Muscle of leg (tissue), 11 donors: Measurements from ENCODE around the gene MADD. TPM values are rescaled to one million over a fixed set of nuclear protein-coding genes. Genes with fewer than 3 reads are reported as not detected.

Experiments
- DNase-seq: peaks from one replicate; pipeline ENCODE4 v3.0.0; 2013
- H3K27ac ChIP-seq: one replicate; pipeline ENCODE4 v1.5.1; 2013; ENCODE audit warnings: mild to moderate bottlenecking, low read length, control low read depth
- H3K27me3 ChIP-seq: one replicate; pipeline ENCODE4 v1.6.1; 2013; ENCODE audit warnings: low read length; ENCODE audit not compliant: control insufficient read depth, insufficient read depth
- H3K36me3 ChIP-seq: one replicate; pipeline ENCODE4 v1.6.1; 2013; ENCODE audit warnings: low read length; ENCODE audit not compliant: control insufficient read depth, insufficient read depth
- H3K4me1 ChIP-seq: one replicate; pipeline ENCODE4 v1.6.1; 2013; ENCODE audit warnings: low read length; ENCODE audit not compliant: control insufficient read depth, insufficient read depth
- H3K4me3 ChIP-seq: one replicate; pipeline ENCODE4 v1.5.1; 2013; ENCODE audit warnings: low read length, control low read depth
- H3K9me3 ChIP-seq: replicated peaks from 2 replicates; pipeline ENCODE4 v1.6.1; 2013; ENCODE audit warnings: low read depth, low read length; ENCODE audit not compliant: control insufficient read depth
- WGBS: methylation state at CpG from one replicate; pipeline ENCODE4 v1.1.5; 2013; ENCODE audit warnings: missing lambda C conversion rate; ENCODE audit not compliant: insufficient coverage; 5-methylcytosine and 5-hydroxymethylcytosine counted together
- polyA plus RNA-seq, 8 donors: library from polyadenylated mRNA; unstranded; fragments of 120-200 nt; gene quantifications; one replicate each; pipeline versions ENCODE4 v1.2.1 to v1.2.3, GENCODE V29; 2013; ENCODE audit warnings: inconsistent platforms in 1 of 8, low replicate concordance in 1 of 8; ENCODE audit not compliant: insufficient read length in 8 of 8, insufficient read depth in 1 of 8
- total RNA-seq: library from RNA; stranded (reverse); fragments of 120-200 nt; gene quantifications from one replicate; pipeline ENCODE4 v1.2.4, GENCODE V29; 2013

Gene MADD
- total and polyA plus RNA-seq, 9 donors, result 16.7 to 34.3 (median 30.0) TPM

DNA sequence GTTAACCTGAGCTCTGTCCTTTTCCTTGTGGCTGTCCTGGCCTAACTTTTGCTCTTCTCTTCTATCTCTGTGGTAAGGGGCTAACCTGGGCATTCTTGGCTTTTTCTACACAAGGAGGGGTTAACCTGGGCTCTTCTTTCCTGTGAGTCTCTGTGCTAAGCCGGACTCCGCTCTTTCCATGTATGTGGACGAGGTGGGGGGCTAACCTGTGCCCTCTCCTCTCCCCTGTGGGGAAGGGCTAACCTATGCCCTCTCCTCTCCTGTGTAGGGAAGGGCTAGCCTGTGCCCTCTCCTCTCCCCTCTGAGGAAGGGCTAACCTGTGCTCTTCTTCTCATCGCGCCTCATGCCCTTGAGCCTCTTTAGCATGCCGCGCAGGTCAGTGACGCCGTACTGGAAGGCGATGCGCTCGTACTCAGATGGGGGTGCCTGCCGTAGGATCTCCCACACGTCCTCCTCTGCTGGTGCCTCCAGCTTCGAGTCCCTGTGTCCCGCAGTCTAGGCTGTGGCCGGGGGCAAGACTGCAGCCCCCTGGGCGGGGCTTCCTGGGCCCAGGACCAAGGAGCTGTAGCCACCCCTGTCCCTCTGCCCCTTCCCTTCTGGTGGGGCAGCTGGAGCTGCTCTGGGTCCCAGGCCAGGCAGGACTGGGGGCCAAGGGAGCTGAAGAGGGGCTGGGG is 76.1 kb downstream of the MADD start:
- no peak overlapping the region for H3K27ac ChIP-seq
- H3K27me3 ChIP-seq, result no peaks in the 10 kb centered on the region
- DNase-seq, result no peak
- no peak overlapping the region for H3K4me3 ChIP-seq
- H3K9me3 ChIP-seq, result no peaks in the 10 kb centered on the region
- H3K4me1 ChIP-seq, result peaks cover 3% of the 10 kb centered on the region
- H3K36me3 ChIP-seq, result no peaks in the 10 kb centered on the region
- WGBS, result 76% methylated on average over 14 of the region's 18 CpGs

GRCh38 chr11:47347137-47347536 is 77.2 kb downstream of the MADD start:
- H3K4me1 ChIP-seq, result no peaks in the 10 kb centered on the region
- no peak overlapping the region for H3K4me3 ChIP-seq
- H3K27ac ChIP-seq, result no peak overlapping the region
- no peak for DNase-seq
- H3K36me3 ChIP-seq, result no peaks in the 10 kb centered on the region
- H3K9me3 ChIP-seq, result no peaks in the 10 kb centered on the region
- H3K27me3 ChIP-seq, result no peaks in the 10 kb centered on the region
- WGBS, result no CpG with 5 or more reads among the region's 5 CpGs

DNA sequence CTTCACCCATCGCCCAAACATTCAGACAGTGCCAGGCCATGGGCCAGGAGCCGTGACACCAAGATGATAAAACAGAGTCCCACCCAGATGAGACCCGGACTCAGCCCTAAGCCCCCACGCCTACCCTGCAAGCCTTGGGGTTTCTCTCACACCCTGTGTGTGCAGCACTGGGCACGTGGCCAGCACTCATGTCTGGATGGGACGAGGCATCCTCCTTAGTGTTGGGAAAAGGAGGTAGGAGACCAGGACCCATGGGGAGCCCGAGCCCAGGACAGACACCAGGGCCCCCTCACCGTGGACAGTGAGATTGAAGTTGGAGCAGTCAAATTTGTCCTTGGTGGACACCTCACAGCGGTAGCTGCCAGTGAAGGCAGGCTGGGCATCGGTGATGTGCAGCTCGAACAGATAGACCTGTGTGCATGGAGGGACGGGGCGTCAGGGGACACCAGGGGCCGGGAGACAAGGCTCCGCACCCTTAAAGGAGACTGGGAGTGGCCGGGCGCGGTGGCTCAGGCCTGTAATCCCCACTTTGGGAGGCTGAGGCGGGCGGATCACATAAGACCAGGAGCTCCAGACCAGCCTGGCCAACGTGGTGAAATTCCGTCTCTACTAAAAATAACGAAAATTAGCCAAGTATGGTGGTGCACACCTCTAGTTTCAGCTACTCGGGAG is 78.3 kb downstream of the MADD start:
- Histone ChIP-seq H3K27ac (no peak overlapping the region), H3K4me1 (no peaks in the 10 kb centered on the region), H3K36me3 (no peaks in the 10 kb centered on the region), H3K9me3 (no peaks in the 10 kb centered on the region), H3K4me3 (no peak overlapping the region), H3K27me3 (no peaks in the 10 kb centered on the region)
- DNase-seq, result no peak
- WGBS, result 73% methylated on average over 23 of the region's 24 CpGs

- no peaks in the 10 kb centered on the region for H3K36me3 ChIP-seq
- 58% methylated on average over 4 of the region's 8 CpGs for WGBS
- no peak for DNase-seq
These were observed 78.9 kb downstream of the MADD start for GRCh38 chr11:47348859-47349258.

GRCh38 chr11:47349521-47350095 is 79.7 kb downstream of the MADD start:
- Histone ChIP-seq H3K4me1 (peaks cover 1% of the 10 kb centered on the region), H3K9me3 (no peaks in the 10 kb centered on the region), H3K36me3 (no peaks in the 10 kb centered on the region), H3K27me3 (no peaks in the 10 kb centered on the region), H3K4me3 (no peak overlapping the region), H3K27ac (no peak overlapping the region)
- WGBS, result 88% methylated on average over 16 of the region's 23 CpGs
- DNase-seq, result no peak

More at GRCh38 chr11:47348859-47349258, 78.9 kb downstream of the MADD start:
- Histone ChIP-seq H3K9me3 (no peaks in the 10 kb centered on the region), H3K27me3 (no peaks in the 10 kb centered on the region), H3K27ac (no peak overlapping the region), H3K4me3 (no peak overlapping the region), H3K4me1 (no peaks in the 10 kb centered on the region)

DNA sequence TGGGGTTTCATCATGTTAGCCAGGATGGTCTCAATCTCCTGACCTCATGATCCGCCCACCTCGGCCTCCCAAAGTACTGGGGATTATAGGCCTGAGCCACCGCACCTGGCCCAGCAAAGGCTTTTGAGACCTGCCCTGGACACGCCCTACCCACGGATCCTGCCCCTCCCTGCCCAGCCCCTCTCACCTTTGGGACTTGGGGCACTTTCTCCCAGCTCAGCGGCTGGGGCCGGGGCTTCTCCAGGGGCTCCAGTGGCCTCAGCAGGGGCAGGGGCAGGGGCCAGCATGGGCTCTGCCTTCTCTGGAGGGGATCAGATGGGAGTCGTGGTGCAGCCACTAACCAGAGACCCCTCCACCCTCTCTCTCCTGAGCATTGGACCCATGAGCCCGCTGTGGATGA is 80.4 kb downstream of the MADD start:
- 79% methylated on average over 7 of the region's 9 CpGs for WGBS
- no peak overlapping the region for H3K4me3 ChIP-seq
- H3K9me3 ChIP-seq, result no peaks in the 10 kb centered on the region
- no peak overlapping the region for H3K27ac ChIP-seq
- peaks cover 3% of the 10 kb centered on the region for H3K4me1 ChIP-seq
- H3K36me3 ChIP-seq, result no peaks in the 10 kb centered on the region
- no peak for DNase-seq
- no peaks in the 10 kb centered on the region for H3K27me3 ChIP-seq

GRCh38 chr11:47351156-47352126 is 81.5 kb downstream of the MADD start:
- H3K4me1 ChIP-seq, result peaks cover 5% of the 10 kb centered on the region
- H3K9me3 ChIP-seq, result no peaks in the 10 kb centered on the region
- H3K36me3 ChIP-seq, result no peaks in the 10 kb centered on the region
- H3K27me3 ChIP-seq, result no peaks in the 10 kb centered on the region
- no peak overlapping the region for H3K27ac ChIP-seq
- no peak for DNase-seq
- WGBS, result 81% methylated on average over 22 of the region's 29 CpGs
- H3K4me3 ChIP-seq, result no peak overlapping the region

- DNase-seq, result no peak
- peaks cover 5% of the 10 kb centered on the region for H3K4me1 ChIP-seq
- WGBS, result 67% methylated on average over 1 of the region's 5 CpGs
- H3K27ac ChIP-seq, result no peak within 1 kb of the TSS
- H3K27me3 ChIP-seq, result no peaks in the 10 kb centered on the region
- no peaks in the 10 kb centered on the region for H3K9me3 ChIP-seq
- no peaks in the 10 kb centered on the region for H3K36me3 ChIP-seq
- H3K4me3 ChIP-seq, result no peak within 1 kb of the TSS
These were observed 82.6 kb downstream of the MADD start, which contains the start of gene MYBPC3 for GRCh38 chr11:47352556-47352955. TSS of gene MYBPC3 (minus strand) at chr11:47352702. CDS start at chr11:47352647, 55 bp downstream.

DNA sequence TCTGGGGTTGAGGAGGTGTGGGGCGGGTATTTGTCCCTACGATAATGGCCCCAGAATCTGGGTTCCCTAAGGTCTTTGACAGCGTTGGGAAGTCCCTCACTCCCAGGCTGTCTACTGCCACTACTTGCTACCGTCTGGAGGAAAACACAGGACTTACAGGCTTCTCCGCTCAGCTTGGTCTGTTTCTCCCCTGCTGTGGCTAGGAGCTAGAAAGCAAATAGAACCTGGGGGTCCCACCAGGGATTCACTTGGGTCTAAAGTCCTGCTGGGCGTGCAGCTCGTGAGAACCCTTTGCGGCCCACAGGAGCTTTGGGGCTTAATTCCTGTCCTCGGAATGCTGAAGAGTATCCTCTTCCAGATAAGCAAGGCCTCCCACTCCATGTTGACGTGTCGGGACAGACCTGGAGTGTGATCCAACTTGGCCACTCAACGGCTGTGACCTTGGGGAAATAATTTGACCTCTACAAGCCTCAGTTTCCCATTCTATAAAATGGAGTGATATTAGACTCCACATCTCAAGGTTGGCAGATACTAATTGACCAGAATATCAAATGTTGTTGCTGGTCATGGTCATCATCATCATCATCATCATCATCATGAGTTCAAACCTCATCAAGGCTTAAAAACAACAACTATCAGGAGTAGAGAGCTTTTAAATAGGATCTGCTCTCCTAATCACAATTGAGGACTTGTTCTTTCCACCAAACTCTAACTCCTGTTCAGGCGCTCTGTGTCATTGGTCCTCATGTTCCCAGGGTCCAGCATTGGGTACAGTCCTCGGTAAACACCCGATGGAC is 84.2 kb downstream of the MADD start:
- DNase-seq, result no peak
- Histone ChIP-seq H3K36me3 (no peaks in the 10 kb centered on the region), H3K27me3 (no peaks in the 10 kb centered on the region), H3K27ac (no peak overlapping the region), H3K9me3 (no peaks in the 10 kb centered on the region), H3K4me1 (peaks cover 5% of the 10 kb centered on the region), H3K4me3 (no peak overlapping the region)
- WGBS, result 88% methylated on average over 6 of the region's 15 CpGs
